ENCODE data around the gene HSPA12B.

DNA sequence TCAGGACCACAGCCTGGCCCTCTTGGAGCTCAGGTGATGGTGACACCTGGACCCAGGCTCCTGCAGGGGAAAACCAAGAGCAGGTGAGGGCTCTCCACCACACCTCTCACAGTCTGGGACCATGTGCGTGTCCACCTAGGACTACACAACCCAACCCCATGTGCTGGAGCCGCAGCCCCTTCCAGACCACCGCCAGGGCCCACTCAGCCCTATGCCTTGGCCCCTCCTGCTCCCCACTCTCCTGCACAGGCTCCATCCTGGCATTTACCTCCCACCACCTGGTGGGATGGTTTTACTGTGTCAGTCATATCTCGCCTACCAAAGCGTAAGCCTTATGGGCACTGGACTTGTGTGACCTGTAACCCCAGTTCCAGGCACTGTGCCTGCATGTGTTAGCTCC lies 37.6 kb upstream of the HSPA12B start:
- TF ChIP-seq FOXM1 (IDR thresholded peaks at IDR 0.05; ENCODE audit: borderline replicate concordance), result no peak
- no peak for TF ChIP-seq FOXA1 (IDR thresholded peaks at IDR 0.05)
- TF ChIP-seq SP1 (IDR thresholded peaks at IDR 0.05), result no peak
- TF ChIP-seq ELF4 (IDR thresholded peaks at IDR 0.05), result no peak
- TF ChIP-seq ARNT (IDR thresholded peaks at IDR 0.05), result no peak
- no peak for TF ChIP-seq SUZ12 (IDR thresholded peaks at IDR 0.05)
